ENCODE results near the gene NPL. TPM values are rescaled to one million over a fixed set of nuclear protein-coding genes. Genes with fewer than 3 reads are reported as not detected.

NPL gene
- total RNA-seq, 2 experiments from 2014 or later, result 4.6 to 5.9 TPM

Other genes starting within 250 kb of the NPL start
- gene RNASEL, start 200.5 kb upstream of the NPL start, total RNA-seq, result 1 to 10 TPM; 2.5 TPM
- gene RGS16, start 185.4 kb upstream of the NPL start, total RNA-seq, result 10 to 100 TPM; 35.3 to 37.3 TPM
- gene RGS8, start 105.2 kb upstream of the NPL start, total RNA-seq, result not detected
- gene DHX9, start 49.6 kb downstream of the NPL start, total RNA-seq, result 100 to 1,000 TPM; 194 TPM
- not detected for gene SHCBP1L, start 163.4 kb downstream of the NPL start, total RNA-seq
- under 1 TPM in 1 of 2 experiments, not detected in 1; 0.10 TPM for gene LAMC1, start 233.6 kb downstream of the NPL start, total RNA-seq

Data from activated naive CD4-positive, alpha-beta T cell treated with anti-CD3 and anti-CD28 coated beads for 36 hours (primary cell).